ENCODE results near the gene HPDL. TPM values are rescaled to one million over a fixed set of nuclear protein-coding genes. Genes with fewer than 3 reads are reported as not detected.
A peak's percentile ranks its signal among the peaks of the same experiment; 100 is the strongest.

The HPDL gene
- total RNA-seq, 1 donor from 2014 or later: 2.6 TPM

- no peak overlapping the region for H3K27ac ChIP-seq (ENCODE audit: low read depth, low read length)
- H3K4me1 ChIP-seq (ENCODE audit: control insufficient read depth in 3 of 3, insufficient read depth in 3 of 3, low read length in 3 of 3): peaks cover 12 to 18% (median 18%) of the 10 kb centered on the region in 3 donors
- H3K9me3 ChIP-seq (ENCODE audit: control insufficient read depth in 3 of 3, low read length in 3 of 3): no peaks in the 10 kb centered on the region
- H3K4me3 ChIP-seq (ENCODE audit: low read length in 3 of 3): peak overlapping the region in 2 of 3 donors; percentile 72 to 76
- H3K9ac ChIP-seq (ENCODE audit: low read depth in 1 of 3, low read length in 3 of 3): peak overlapping the region; percentile 79 to 86 (median 80)
- no peaks in the 10 kb centered on the region for H3K36me3 ChIP-seq (ENCODE audit: control insufficient read depth in 3 of 3, insufficient read depth in 3 of 3, low read length in 3 of 3)
- H3K27me3 ChIP-seq (ENCODE audit: control insufficient read depth in 3 of 3, insufficient read depth in 3 of 3, low read length in 3 of 3): no peaks in the 10 kb centered on the region
Measured at GRCh38 chr1:45302505-45303150, 24.1 kb upstream of the HPDL start.

- Histone ChIP-seq H3K9ac (ENCODE audit: low read depth in 1 of 3, low read length in 3 of 3) (peak overlapping the region; percentile 87 to 94 (median 94)), H3K9me3 (ENCODE audit: control insufficient read depth in 3 of 3, low read length in 3 of 3) (no peaks in the 10 kb centered on the region), H3K27me3 (ENCODE audit: control insufficient read depth in 3 of 3, insufficient read depth in 3 of 3, low read length in 3 of 3) (no peaks in the 10 kb centered on the region), H3K4me3 (ENCODE audit: low read length in 3 of 3) (peak overlapping the region; percentile 76 to 91 (median 85)), H3K27ac (ENCODE audit: low read depth, low read length) (peak overlapping the region; percentile 87), H3K4me1 (ENCODE audit: control insufficient read depth in 3 of 3, insufficient read depth in 3 of 3, low read length in 3 of 3) (peaks cover 12 to 18% (median 18%) of the 10 kb centered on the region in 3 donors), H3K36me3 (ENCODE audit: control insufficient read depth in 3 of 3, insufficient read depth in 3 of 3, low read length in 3 of 3) (no peaks in the 10 kb centered on the region)
Measured at GRCh38 chr1:45303520-45304310, 23.0 kb upstream of the HPDL start.

- Histone ChIP-seq H3K9ac (ENCODE audit: low read depth in 1 of 3, low read length in 3 of 3) (peak overlapping the region; percentile 87 to 94 (median 94)), H3K4me1 (ENCODE audit: control insufficient read depth in 3 of 3, insufficient read depth in 3 of 3, low read length in 3 of 3) (peaks cover 12 to 18% (median 18%) of the 10 kb centered on the region in 3 donors), H3K36me3 (ENCODE audit: control insufficient read depth in 3 of 3, insufficient read depth in 3 of 3, low read length in 3 of 3) (no peaks in the 10 kb centered on the region), H3K9me3 (ENCODE audit: control insufficient read depth in 3 of 3, low read length in 3 of 3) (no peaks in the 10 kb centered on the region), H3K4me3 (ENCODE audit: low read length in 3 of 3) (peak overlapping the region; percentile 76 to 91 (median 85)), H3K27me3 (ENCODE audit: control insufficient read depth in 3 of 3, insufficient read depth in 3 of 3, low read length in 3 of 3) (no peaks in the 10 kb centered on the region), H3K27ac (ENCODE audit: low read depth, low read length) (peak overlapping the region; percentile 87)
Measured at GRCh38 chr1:45304311-45305081, 22.2 kb upstream of the HPDL start.

GRCh38 chr1:45305231-45305630 lies 21.5 kb upstream of the HPDL start:
- H3K9me3 ChIP-seq (ENCODE audit: control insufficient read depth in 3 of 3, low read length in 3 of 3): no peaks in the 10 kb centered on the region
- peak overlapping the region; percentile 87 for H3K27ac ChIP-seq (ENCODE audit: low read depth, low read length)
- peak overlapping the region in 1 of 3 donors; percentile 76 for H3K4me3 ChIP-seq (ENCODE audit: low read length in 3 of 3)
- no peak overlapping the region for H3K9ac ChIP-seq (ENCODE audit: low read depth in 1 of 3, low read length in 3 of 3)
- no peaks in the 10 kb centered on the region for H3K27me3 ChIP-seq (ENCODE audit: control insufficient read depth in 3 of 3, insufficient read depth in 3 of 3, low read length in 3 of 3)
- peaks cover 12 to 18% (median 18%) of the 10 kb centered on the region in 3 donors for H3K4me1 ChIP-seq (ENCODE audit: control insufficient read depth in 3 of 3, insufficient read depth in 3 of 3, low read length in 3 of 3)
- no peaks in the 10 kb centered on the region for H3K36me3 ChIP-seq (ENCODE audit: control insufficient read depth in 3 of 3, insufficient read depth in 3 of 3, low read length in 3 of 3)

- Histone ChIP-seq H3K9me3 (ENCODE audit: control insufficient read depth in 3 of 3, low read length in 3 of 3) (no peaks in the 10 kb centered on the region), H3K4me3 (ENCODE audit: low read length in 3 of 3) (no peak overlapping the region), H3K9ac (ENCODE audit: low read depth in 1 of 3, low read length in 3 of 3) (no peak overlapping the region), H3K36me3 (ENCODE audit: control insufficient read depth in 3 of 3, insufficient read depth in 3 of 3, low read length in 3 of 3) (no peaks in the 10 kb centered on the region), H3K27ac (ENCODE audit: low read depth, low read length) (no peak overlapping the region), H3K4me1 (ENCODE audit: control insufficient read depth in 3 of 3, insufficient read depth in 3 of 3, low read length in 3 of 3) (peaks cover 12 to 18% (median 18%) of the 10 kb centered on the region in 3 donors), H3K27me3 (ENCODE audit: control insufficient read depth in 3 of 3, insufficient read depth in 3 of 3, low read length in 3 of 3) (no peaks in the 10 kb centered on the region)
Measured at GRCh38 chr1:45306319-45306718, 20.4 kb upstream of the HPDL start.

- no peaks in the 10 kb centered on the region for H3K36me3 ChIP-seq (ENCODE audit: control insufficient read depth in 3 of 3, insufficient read depth in 3 of 3, low read length in 3 of 3)
- H3K9me3 ChIP-seq (ENCODE audit: control insufficient read depth in 3 of 3, low read length in 3 of 3): no peaks in the 10 kb centered on the region
- no peak overlapping the region for H3K27ac ChIP-seq (ENCODE audit: low read depth, low read length)
- H3K4me1 ChIP-seq (ENCODE audit: control insufficient read depth in 3 of 3, insufficient read depth in 3 of 3, low read length in 3 of 3): peaks cover 12 to 18% (median 18%) of the 10 kb centered on the region in 3 donors
- H3K9ac ChIP-seq (ENCODE audit: low read depth in 1 of 3, low read length in 3 of 3): no peak overlapping the region
- H3K27me3 ChIP-seq (ENCODE audit: control insufficient read depth in 3 of 3, insufficient read depth in 3 of 3, low read length in 3 of 3): no peaks in the 10 kb centered on the region
- H3K4me3 ChIP-seq (ENCODE audit: low read length in 3 of 3): no peak overlapping the region
Measured at GRCh38 chr1:45306905-45307304, 19.8 kb upstream of the HPDL start.

- no peaks in the 10 kb centered on the region for H3K4me1 ChIP-seq (ENCODE audit: control insufficient read depth in 3 of 3, insufficient read depth in 3 of 3, low read length in 3 of 3)
- no peaks in the 10 kb centered on the region for H3K9me3 ChIP-seq (ENCODE audit: control insufficient read depth in 3 of 3, low read length in 3 of 3)
- no peaks in the 10 kb centered on the region for H3K36me3 ChIP-seq (ENCODE audit: control insufficient read depth in 3 of 3, insufficient read depth in 3 of 3, low read length in 3 of 3)
- no peak overlapping the region for H3K27ac ChIP-seq (ENCODE audit: low read depth, low read length)
- no peak overlapping the region for H3K4me3 ChIP-seq (ENCODE audit: low read length in 3 of 3)
- H3K27me3 ChIP-seq (ENCODE audit: control insufficient read depth in 3 of 3, insufficient read depth in 3 of 3, low read length in 3 of 3): no peaks in the 10 kb centered on the region
- H3K9ac ChIP-seq (ENCODE audit: low read depth in 1 of 3, low read length in 3 of 3): no peak overlapping the region
Measured at GRCh38 chr1:45314266-45314665, 12.4 kb upstream of the HPDL start.

- H3K27me3 ChIP-seq (ENCODE audit: control insufficient read depth in 3 of 3, insufficient read depth in 3 of 3, low read length in 3 of 3): no peaks in the 10 kb centered on the region
- H3K4me3 ChIP-seq (ENCODE audit: low read length in 3 of 3): no peak overlapping the region
- H3K27ac ChIP-seq (ENCODE audit: low read depth, low read length): no peak overlapping the region
- no peaks in the 10 kb centered on the region for H3K4me1 ChIP-seq (ENCODE audit: control insufficient read depth in 3 of 3, insufficient read depth in 3 of 3, low read length in 3 of 3)
- H3K9me3 ChIP-seq (ENCODE audit: control insufficient read depth in 3 of 3, low read length in 3 of 3): no peaks in the 10 kb centered on the region
- H3K9ac ChIP-seq (ENCODE audit: low read depth in 1 of 3, low read length in 3 of 3): no peak overlapping the region
- no peaks in the 10 kb centered on the region for H3K36me3 ChIP-seq (ENCODE audit: control insufficient read depth in 3 of 3, insufficient read depth in 3 of 3, low read length in 3 of 3)
Measured at GRCh38 chr1:45317166-45317565, 9.5 kb upstream of the HPDL start.

- H3K9ac ChIP-seq (ENCODE audit: low read depth in 1 of 3, low read length in 3 of 3): no peak overlapping the region
- no peak overlapping the region for H3K27ac ChIP-seq (ENCODE audit: low read depth, low read length)
- H3K27me3 ChIP-seq (ENCODE audit: control insufficient read depth in 3 of 3, insufficient read depth in 3 of 3, low read length in 3 of 3): no peaks in the 10 kb centered on the region
- no peaks in the 10 kb centered on the region for H3K9me3 ChIP-seq (ENCODE audit: control insufficient read depth in 3 of 3, low read length in 3 of 3)
- H3K4me3 ChIP-seq (ENCODE audit: low read length in 3 of 3): no peak overlapping the region
- no peaks in the 10 kb centered on the region for H3K4me1 ChIP-seq (ENCODE audit: control insufficient read depth in 3 of 3, insufficient read depth in 3 of 3, low read length in 3 of 3)
- no peaks in the 10 kb centered on the region for H3K36me3 ChIP-seq (ENCODE audit: control insufficient read depth in 3 of 3, insufficient read depth in 3 of 3, low read length in 3 of 3)
Measured at GRCh38 chr1:45319761-45320160, 6.9 kb upstream of the HPDL start.

All from skeletal muscle tissue (tissue), 4 donors.